Adipocyte (in vitro differentiated cells): ENCODE measurements around the gene CUBN.

Experiments
- DNase-seq: peaks from one replicate; pipeline ENCODE4 v3.0.0-alpha.2; 2015; ENCODE audit warnings: low read depth
- H3K27me3 ChIP-seq: replicated peaks from 2 replicates; pipeline ENCODE4 v1.7.0; 2013; ENCODE audit warnings: mild to moderate bottlenecking, low read length, moderate library complexity; ENCODE audit not compliant: control insufficient read depth, insufficient read depth
- H3K36me3 ChIP-seq: 2 replicates; pipeline ENCODE4 v1.7.0; 2013; ENCODE audit warnings: low read length, mild to moderate bottlenecking, moderate library complexity; ENCODE audit not compliant: control insufficient read depth, insufficient read depth, severe bottlenecking
- H3K4me1 ChIP-seq: 2 replicates; pipeline ENCODE4 v1.7.0; 2013; ENCODE audit warnings: mild to moderate bottlenecking, low read length, moderate library complexity; ENCODE audit not compliant: control insufficient read depth, insufficient read depth
- H3K4me3 ChIP-seq: 2 replicates; pipeline ENCODE4 v1.7.0; 2013; ENCODE audit warnings: mild to moderate bottlenecking, low read length, moderate library complexity
- H3K9ac ChIP-seq: 2 replicates; pipeline ENCODE4 v1.7.0; 2013; ENCODE audit warnings: mild to moderate bottlenecking, low read length, moderate library complexity
- H3K9me3 ChIP-seq: 2 replicates; pipeline ENCODE4 v1.7.0; 2013; ENCODE audit warnings: mild to moderate bottlenecking, low read length, moderate library complexity; ENCODE audit not compliant: control insufficient read depth

CUBN gene

DNA sequence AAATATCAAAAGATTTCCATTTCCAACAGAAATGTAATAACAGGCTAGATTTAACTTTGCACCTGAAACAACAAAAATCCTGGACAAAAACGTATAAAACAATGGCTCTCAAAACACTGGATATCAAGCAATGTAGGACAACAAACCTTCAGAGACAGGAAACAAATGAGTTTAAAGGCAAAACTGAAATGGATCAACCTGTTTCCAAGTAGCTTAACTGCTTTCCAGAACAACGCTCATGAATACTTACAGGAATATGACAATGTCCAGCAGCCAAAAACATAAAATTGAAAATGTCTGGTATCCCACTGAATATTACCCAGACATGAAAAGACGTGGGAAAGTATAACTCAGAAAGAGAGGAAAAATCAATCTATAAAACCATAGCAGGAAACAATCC lies 62.8 kb downstream of the CUBN start:
- Histone ChIP-seq H3K27me3 (no peaks in the 10 kb centered on the region), H3K9ac (no peak overlapping the region), H3K9me3 (no peaks in the 10 kb centered on the region), H3K36me3 (no peaks in the 10 kb centered on the region), H3K4me3 (no peak overlapping the region), H3K4me1 (peaks cover 27% of the 10 kb centered on the region)
- no peak for DNase-seq

DNA sequence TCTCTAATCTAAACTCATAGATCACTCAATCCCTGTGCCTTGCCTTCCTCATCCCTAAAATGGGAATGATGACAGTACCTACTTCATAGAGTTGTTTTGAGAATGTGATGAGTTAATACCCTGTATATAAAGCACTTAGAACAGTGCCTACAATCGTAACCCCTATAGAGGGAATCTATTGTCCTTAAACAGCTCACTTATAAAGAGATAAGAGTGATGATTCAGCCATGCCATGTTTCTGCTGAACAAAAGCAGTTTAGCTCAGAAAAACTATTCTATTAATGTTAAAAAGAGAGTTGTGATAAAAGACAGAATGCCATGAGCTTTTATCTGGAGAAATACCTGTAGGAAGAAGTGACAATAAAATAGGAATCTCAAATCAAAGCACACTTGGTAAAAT lies 63.6 kb downstream of the CUBN start:
- H3K4me1 ChIP-seq = peaks cover 32% of the 10 kb centered on the region
- H3K36me3 ChIP-seq = no peaks in the 10 kb centered on the region
- H3K9ac ChIP-seq = no peak overlapping the region
- no peaks in the 10 kb centered on the region for H3K9me3 ChIP-seq
- no peak overlapping the region for H3K4me3 ChIP-seq
- DNase-seq = no peak
- H3K27me3 ChIP-seq = no peaks in the 10 kb centered on the region

DNA sequence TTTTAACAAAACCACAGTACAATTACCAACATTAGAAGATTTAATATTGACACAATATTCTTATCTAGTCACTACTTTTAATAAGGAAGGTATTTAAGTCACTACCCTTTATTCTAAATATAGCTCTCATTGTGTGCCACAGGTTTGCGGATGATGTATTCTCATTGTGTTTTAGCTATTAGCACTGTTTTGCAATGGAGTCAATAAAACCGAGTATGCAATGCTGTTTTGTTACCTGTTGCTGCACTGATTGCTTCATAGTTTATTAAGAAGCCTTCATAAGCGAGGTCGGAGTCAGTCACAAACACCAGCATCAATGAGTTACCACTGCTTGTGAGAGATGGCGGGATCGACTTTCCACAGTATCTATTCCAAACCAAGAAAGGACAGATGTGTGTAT lies 64.3 kb downstream of the CUBN start:
- Histone ChIP-seq H3K27me3 (no peaks in the 10 kb centered on the region), H3K36me3 (no peaks in the 10 kb centered on the region), H3K4me1 (peaks cover 33% of the 10 kb centered on the region), H3K4me3 (no peak overlapping the region), H3K9ac (no peak overlapping the region), H3K9me3 (no peaks in the 10 kb centered on the region)
- no peak for DNase-seq

DNA sequence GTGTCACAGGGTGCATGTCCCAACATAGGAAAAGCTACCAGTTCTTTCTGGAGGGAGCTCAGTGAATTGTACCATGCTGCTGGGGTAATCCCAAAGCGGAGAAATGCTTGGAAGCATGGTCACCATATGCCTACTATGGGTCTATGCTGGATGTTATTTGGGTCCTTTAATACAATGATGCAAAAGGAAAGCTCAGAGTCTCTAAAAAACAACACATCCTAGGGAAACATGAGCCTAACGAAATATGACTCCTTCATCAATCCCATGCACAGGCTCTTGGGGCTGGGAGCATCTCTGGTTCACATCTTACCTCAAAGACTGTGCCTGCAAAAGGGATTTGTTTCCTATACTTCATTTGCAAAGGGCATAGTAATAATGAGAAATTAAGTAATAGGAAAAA lies 65.2 kb downstream of the CUBN start:
- Histone ChIP-seq H3K9ac (no peak overlapping the region), H3K4me1 (peaks cover 38% of the 10 kb centered on the region), H3K27me3 (no peaks in the 10 kb centered on the region), H3K9me3 (no peaks in the 10 kb centered on the region), H3K36me3 (no peaks in the 10 kb centered on the region), H3K4me3 (no peak overlapping the region)
- peak; percentile 51 for DNase-seq

DNA sequence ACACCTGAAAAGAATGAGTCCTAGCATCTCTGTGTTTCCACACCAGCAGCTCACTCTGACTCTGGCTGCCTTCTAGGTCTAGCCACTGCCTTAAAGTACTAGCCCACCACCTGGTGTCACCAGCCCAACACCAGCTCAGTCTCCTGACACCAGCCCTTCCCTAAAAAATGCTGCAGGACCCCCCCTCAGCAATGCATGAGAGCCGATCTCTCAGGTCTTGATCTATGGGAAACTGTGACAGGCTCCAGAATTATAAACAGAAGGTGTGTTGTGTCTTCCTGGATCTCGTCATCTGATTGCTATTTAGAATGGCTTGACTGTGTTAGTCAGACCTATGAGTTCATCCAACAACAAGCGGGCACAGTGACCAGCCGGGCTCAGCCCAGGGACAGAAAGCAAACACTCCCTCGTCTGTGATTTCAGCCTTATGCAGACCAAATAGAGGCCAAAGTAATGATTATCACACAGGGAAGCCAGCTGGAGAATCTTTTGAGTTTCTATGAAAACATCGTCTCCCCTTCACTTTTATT lies 66.6 kb downstream of the CUBN start:
- no peaks in the 10 kb centered on the region for H3K36me3 ChIP-seq
- no peaks in the 10 kb centered on the region for H3K27me3 ChIP-seq
- H3K4me1 ChIP-seq = peaks cover 47% of the 10 kb centered on the region
- DNase-seq = peak; percentile 89
- no peaks in the 10 kb centered on the region for H3K9me3 ChIP-seq
- peak overlapping the region; percentile 68 for H3K9ac ChIP-seq
- peak overlapping the region; percentile 46 for H3K4me3 ChIP-seq

DNA sequence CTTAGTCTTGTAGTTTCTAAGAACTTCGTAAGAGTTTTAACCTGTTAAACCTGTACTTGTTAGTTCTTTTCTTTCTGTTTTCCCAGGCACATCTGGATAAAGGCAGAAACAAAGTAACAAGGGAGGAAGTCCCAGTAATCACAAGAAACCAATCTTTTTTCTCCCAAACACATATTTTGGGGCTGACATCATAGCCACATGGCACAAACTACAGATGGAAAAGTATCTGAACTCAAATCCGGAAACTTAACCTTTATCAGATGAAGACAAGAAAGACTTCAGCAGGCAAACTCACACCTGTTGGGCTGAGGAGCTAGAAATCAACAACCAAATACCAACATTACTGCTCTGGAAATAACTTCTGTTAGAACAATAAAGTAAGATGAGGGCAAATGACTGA lies 67.1 kb downstream of the CUBN start:
- Histone ChIP-seq H3K4me1 (peaks cover 47% of the 10 kb centered on the region), H3K9me3 (no peaks in the 10 kb centered on the region), H3K36me3 (no peaks in the 10 kb centered on the region), H3K27me3 (no peaks in the 10 kb centered on the region), H3K4me3 (peak overlapping the region; percentile 46), H3K9ac (peak overlapping the region; percentile 68)
- peak; percentile 78 for DNase-seq

DNA sequence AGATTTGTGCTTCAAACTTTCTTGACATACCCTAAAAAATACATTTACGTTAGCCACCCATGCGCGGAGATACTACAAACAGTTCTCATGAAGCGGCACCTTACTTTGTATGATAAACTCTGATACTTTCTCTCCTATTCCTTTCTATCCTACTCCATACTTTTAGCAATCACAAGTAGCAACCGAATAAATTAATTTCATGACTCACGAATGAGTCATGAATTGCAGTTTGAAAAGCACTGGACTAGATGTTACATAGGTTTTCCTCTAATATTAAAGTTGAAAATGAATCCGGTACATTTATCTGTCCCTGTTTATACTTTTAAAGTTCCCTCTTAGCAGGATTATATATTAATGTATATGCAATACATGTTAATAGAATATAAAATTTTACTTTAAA lies 67.6 kb downstream of the CUBN start:
- peak; percentile 74 for DNase-seq
- H3K4me1 ChIP-seq = peaks cover 51% of the 10 kb centered on the region
- no peaks in the 10 kb centered on the region for H3K9me3 ChIP-seq

DNA sequence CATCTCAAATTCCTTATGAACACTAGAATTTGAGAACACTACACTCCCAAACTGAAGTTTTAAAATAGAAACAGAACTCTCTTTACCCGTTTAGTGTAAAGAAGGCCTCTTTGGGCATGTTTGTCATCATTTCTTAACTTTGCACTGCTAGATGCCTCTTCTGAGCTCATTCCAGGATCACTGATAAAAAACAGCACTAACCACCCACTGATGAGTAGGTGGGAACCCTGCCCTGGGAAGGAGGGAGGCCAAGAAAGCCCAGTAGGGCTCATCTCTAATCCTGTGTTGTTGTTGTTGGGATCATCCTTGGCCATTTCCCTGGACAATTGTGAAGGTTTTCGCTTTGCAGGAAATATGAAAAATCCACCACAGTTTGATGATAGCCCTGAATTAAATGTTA lies 68.2 kb downstream of the CUBN start:
- H3K36me3 ChIP-seq = no peaks in the 10 kb centered on the region
- H3K9me3 ChIP-seq = no peaks in the 10 kb centered on the region
- peaks cover 56% of the 10 kb centered on the region for H3K4me1 ChIP-seq
- no peak for DNase-seq
- H3K9ac ChIP-seq = peak overlapping the region; percentile 37
- peak overlapping the region; percentile 46 for H3K4me3 ChIP-seq
- H3K27me3 ChIP-seq = no peaks in the 10 kb centered on the region

More for the DNA sequence above, 67.6 kb downstream of the CUBN start:
- H3K36me3 ChIP-seq = no peaks in the 10 kb centered on the region
- H3K4me3 ChIP-seq = peak overlapping the region; percentile 46
- no peaks in the 10 kb centered on the region for H3K27me3 ChIP-seq
- H3K9ac ChIP-seq = peak overlapping the region; percentile 68

DNA sequence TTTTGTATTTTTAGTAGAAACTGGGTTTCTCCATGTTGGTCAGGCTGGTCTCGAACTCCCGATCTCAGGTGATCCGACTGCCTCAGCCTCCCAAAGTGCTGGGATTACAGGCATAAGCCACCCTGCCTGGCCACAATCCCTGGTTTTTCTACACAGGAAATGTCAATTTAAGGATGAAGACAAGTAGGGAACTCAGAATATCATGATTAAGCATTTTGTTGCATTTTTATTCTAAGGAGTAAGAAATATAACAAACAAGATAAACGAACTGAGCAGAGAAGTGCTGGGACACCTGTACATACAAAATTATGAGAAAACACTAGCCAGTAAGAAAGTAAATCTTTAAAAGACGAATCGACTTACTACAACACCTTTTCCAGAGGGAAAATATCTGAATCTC lies 69.3 kb downstream of the CUBN start:
- Histone ChIP-seq H3K27me3 (no peaks in the 10 kb centered on the region), H3K4me1 (peaks cover 56% of the 10 kb centered on the region), H3K4me3 (no peak overlapping the region), H3K36me3 (no peaks in the 10 kb centered on the region), H3K9ac (no peak overlapping the region), H3K9me3 (no peaks in the 10 kb centered on the region)
- no peak for DNase-seq

DNA sequence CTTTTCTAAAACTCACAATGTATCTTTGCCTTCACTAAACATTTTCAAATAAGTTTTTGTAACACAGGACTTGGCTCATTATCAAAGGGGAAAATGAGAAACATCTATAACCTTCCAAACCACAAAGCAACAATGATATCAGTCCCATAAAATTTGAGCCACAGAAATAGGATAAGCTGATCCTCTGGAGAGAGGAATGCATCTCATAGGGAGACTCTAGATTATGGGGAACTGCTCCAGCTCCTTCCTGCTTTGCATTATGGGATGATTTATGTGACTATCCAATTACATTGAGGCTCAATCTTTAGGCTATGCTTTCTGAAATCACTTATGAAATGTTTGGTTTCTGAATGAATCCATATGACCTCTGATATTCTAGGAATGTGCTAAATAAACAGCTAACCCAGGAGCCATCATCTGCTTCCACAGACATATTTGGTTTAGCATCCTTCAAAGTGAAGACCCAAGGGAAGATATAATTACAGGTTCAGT lies 70.4 kb downstream of the CUBN start:
- Histone ChIP-seq H3K36me3 (no peaks in the 10 kb centered on the region), H3K27me3 (no peaks in the 10 kb centered on the region), H3K9ac (peak overlapping the region; percentile 33), H3K4me1 (peaks cover 55% of the 10 kb centered on the region), H3K4me3 (no peak overlapping the region), H3K9me3 (no peaks in the 10 kb centered on the region)
- peak; percentile 84 for DNase-seq

DNA sequence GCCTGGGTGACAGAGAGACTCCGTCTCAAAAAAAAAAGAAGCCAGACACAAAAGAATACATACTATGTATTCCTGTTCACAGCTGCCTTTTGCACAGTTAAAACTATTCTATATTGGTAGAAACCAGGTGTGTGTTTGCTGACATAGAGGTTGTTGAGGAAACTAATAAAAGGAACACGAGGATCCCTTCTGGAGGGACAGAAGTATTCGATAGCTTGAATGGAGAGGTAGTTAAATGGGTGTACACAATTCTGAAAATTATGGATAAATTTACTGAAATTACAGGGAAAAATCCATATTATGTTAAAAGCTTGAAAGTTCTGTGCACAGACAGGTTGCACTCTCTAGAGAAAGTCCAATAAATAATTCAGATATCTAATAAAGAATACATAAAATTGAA lies 71.5 kb downstream of the CUBN start:
- DNase-seq = no peak
- H3K36me3 ChIP-seq = no peaks in the 10 kb centered on the region
- H3K4me1 ChIP-seq = peaks cover 44% of the 10 kb centered on the region
- no peaks in the 10 kb centered on the region for H3K27me3 ChIP-seq
- H3K9me3 ChIP-seq = peaks cover 5% of the 10 kb centered on the region
- H3K9ac ChIP-seq = no peak overlapping the region
- no peak overlapping the region for H3K4me3 ChIP-seq

DNA sequence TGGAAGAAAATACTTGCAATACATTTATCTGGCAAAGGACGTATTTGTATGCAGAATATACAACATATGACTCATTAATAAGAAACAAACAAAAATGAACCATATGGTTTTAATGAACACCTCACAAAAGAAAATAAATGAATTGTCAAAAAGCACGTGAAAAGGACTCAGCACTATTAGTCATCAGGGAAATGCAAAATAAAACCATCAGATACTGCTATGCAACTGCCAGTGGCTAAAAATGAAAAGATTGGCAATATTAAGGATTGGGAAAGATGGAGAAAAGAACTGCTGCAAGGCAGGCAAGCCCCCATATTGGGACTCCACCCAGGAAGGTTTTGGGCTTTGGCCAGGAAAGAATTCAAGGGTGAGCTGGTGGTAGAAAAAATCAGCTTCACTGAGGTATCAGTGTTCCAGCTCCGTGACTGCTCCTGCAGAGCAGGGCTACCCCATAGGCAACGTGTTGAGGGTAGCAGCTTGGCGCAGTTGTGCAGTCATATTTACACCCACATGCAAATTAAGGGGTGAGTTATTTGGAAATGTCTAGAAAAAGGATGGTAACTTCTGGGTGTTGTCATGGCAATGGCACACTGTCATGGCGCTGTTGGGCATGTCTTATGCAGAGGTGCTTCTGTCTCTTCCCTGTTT lies 72.7 kb downstream of the CUBN start:
- peak; percentile 79 for DNase-seq
- H3K9ac ChIP-seq = no peak overlapping the region
- H3K36me3 ChIP-seq = no peaks in the 10 kb centered on the region
- H3K4me1 ChIP-seq = peaks cover 33% of the 10 kb centered on the region
- peaks cover 15% of the 10 kb centered on the region for H3K9me3 ChIP-seq
- H3K27me3 ChIP-seq = no peaks in the 10 kb centered on the region
- H3K4me3 ChIP-seq = peak overlapping the region; percentile 63
